ENCODE measurements around the gene HOXC13.
A peak's percentile ranks its signal among the peaks of the same experiment; 100 is the strongest.

HOXC13 gene

GRCh38 chr12:53976823-53977595, 38.4 kb downstream of the HOXC13 start:
- Histone ChIP-seq H3K4me3 (ENCODE audit: severe bottlenecking) (no peak overlapping the region), H3K27me3 (ENCODE audit: insufficient read depth, poor library complexity, severe bottlenecking) (peaks cover 89% of the 10 kb centered on the region), H3K4me1 (ENCODE audit: insufficient read depth, poor library complexity, severe bottlenecking) (peaks cover 6% of the 10 kb centered on the region), H3K9me3 (ENCODE audit: severe bottlenecking) (no peaks in the 10 kb centered on the region), H3K36me3 (ENCODE audit: low read depth) (no peaks in the 10 kb centered on the region), H3K27ac (ENCODE audit: poor library complexity, severe bottlenecking) (no peak overlapping the region)
- no peak for TF ChIP-seq CTCF (IDR thresholded peaks at IDR 0.05; ENCODE audit: poor library complexity, severe bottlenecking)
- DNase-seq (ENCODE audit: low spot score): no peak
- ATAC-seq (ENCODE audit: low read depth): no peak

GRCh38 chr12:53977596-53978445, 39.2 kb downstream of the HOXC13 start:
- TF ChIP-seq CTCF (IDR thresholded peaks at IDR 0.05; ENCODE audit: poor library complexity, severe bottlenecking): no peak
- Histone ChIP-seq H3K27ac (ENCODE audit: poor library complexity, severe bottlenecking) (no peak overlapping the region), H3K36me3 (ENCODE audit: low read depth) (no peaks in the 10 kb centered on the region), H3K9me3 (ENCODE audit: severe bottlenecking) (no peaks in the 10 kb centered on the region), H3K4me1 (ENCODE audit: insufficient read depth, poor library complexity, severe bottlenecking) (peaks cover 6% of the 10 kb centered on the region), H3K27me3 (ENCODE audit: insufficient read depth, poor library complexity, severe bottlenecking) (peaks cover 89% of the 10 kb centered on the region), H3K4me3 (ENCODE audit: severe bottlenecking) (no peak overlapping the region)
- DNase-seq (ENCODE audit: low spot score) (no peak), ATAC-seq (ENCODE audit: low read depth) (no peak)

GRCh38 chr12:53978477-53979356, 40.1 kb downstream of the HOXC13 start:
- Histone ChIP-seq H3K27me3 (ENCODE audit: insufficient read depth, poor library complexity, severe bottlenecking) (peaks cover 89% of the 10 kb centered on the region), H3K9me3 (ENCODE audit: severe bottlenecking) (no peaks in the 10 kb centered on the region), H3K4me3 (ENCODE audit: severe bottlenecking) (no peak overlapping the region), H3K4me1 (ENCODE audit: insufficient read depth, poor library complexity, severe bottlenecking) (peaks cover 6% of the 10 kb centered on the region), H3K27ac (ENCODE audit: poor library complexity, severe bottlenecking) (no peak overlapping the region), H3K36me3 (ENCODE audit: low read depth) (no peaks in the 10 kb centered on the region)
- TF ChIP-seq CTCF (IDR thresholded peaks at IDR 0.05; ENCODE audit: poor library complexity, severe bottlenecking): no peak
- ATAC-seq (ENCODE audit: low read depth): peak; percentile 32; the same call in 1 of the 3 replicates
- DNase-seq (ENCODE audit: low spot score): no peak

DNA sequence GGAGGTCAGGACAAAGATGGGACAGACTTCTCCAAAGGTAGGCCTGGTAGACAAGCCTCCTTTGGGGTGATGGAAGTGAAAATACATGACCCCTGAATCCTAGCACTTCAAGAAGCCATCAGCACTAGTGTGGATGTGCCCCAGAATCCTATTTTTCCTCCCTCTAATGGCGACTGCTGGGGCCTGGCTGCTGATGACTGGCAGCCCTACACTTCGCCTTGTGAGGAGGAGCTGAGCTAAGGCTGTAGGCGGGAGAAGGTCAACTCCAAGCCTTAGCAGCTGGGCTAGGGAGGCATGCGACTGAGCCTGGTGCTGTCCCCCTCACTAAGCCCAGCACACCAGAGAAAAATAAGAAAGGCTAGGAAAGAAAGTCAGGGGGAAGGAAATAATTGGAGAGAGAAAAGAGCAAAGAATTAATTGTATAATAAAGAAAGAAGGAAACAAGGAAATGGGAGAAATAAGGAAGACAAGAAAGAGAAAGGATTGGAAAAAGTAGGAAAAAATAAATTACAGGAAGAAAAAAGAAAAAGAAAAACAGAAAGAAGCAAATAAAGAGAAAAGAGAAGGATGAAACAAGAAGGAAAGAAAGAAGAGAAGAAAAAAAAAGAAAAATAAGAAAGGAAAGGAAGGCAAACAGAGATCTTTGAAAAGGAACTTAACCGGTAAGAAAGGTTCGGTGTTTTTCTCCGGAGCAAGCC, 41.6 kb downstream of the HOXC13 start:
- H3K27ac ChIP-seq (ENCODE audit: poor library complexity, severe bottlenecking): no peak overlapping the region
- no peak for TF ChIP-seq CTCF (IDR thresholded peaks at IDR 0.05; ENCODE audit: poor library complexity, severe bottlenecking)
- H3K9me3 ChIP-seq (ENCODE audit: severe bottlenecking): no peaks in the 10 kb centered on the region
- H3K27me3 ChIP-seq (ENCODE audit: insufficient read depth, poor library complexity, severe bottlenecking): peaks cover 84% of the 10 kb centered on the region
- no peaks in the 10 kb centered on the region for H3K36me3 ChIP-seq (ENCODE audit: low read depth)
- no peak for ATAC-seq (ENCODE audit: low read depth)
- no peak for DNase-seq (ENCODE audit: low spot score)
- H3K4me3 ChIP-seq (ENCODE audit: severe bottlenecking): no peak overlapping the region
- peaks cover 6% of the 10 kb centered on the region for H3K4me1 ChIP-seq (ENCODE audit: insufficient read depth, poor library complexity, severe bottlenecking)

Data from RWPE2 (cell line).